Natural killer cell (primary cell): ENCODE data around the gene IER3IP1. TPM values are rescaled to one million over a fixed set of nuclear protein-coding genes. Genes with fewer than 3 reads are reported as not detected.
"Not testable (repeated sequence)": the region's sequence is repeated elsewhere in the genome, so short reads cannot be mapped to it uniquely, and the experiment has no call there.

ENCODE experiments used
- ATAC-seq, 3 donors: fragments of 150-1000 bp in 2 of 3; fragments of 200-7000 bp in 1 of 3; cut with Tn5 transposase; 1 replicate in 1 of 3; 2 replicates in 2 of 3; pipeline ENCODE4 v1.10.0; 2021; ENCODE audit warnings: mild to moderate bottlenecking in 2 of 3, moderate library complexity in 2 of 3
- DNase-seq, 2 donors: peaks; one replicate each; pipeline versions ENCODE4 v3.0.0 to v3.0.0-alpha.2; 2013 to 2021; ENCODE audit warnings: mixed read lengths in 1 of 2
- H3K27ac ChIP-seq: one replicate; pipeline ENCODE4 v1.5.1; 2013; ENCODE audit warnings: mild to moderate bottlenecking, low read length
- H3K27me3 ChIP-seq: one replicate; pipeline ENCODE4 v1.6.1; 2013; ENCODE audit warnings: low read length; ENCODE audit not compliant: control insufficient read depth, insufficient read depth
- H3K36me3 ChIP-seq: one replicate; pipeline ENCODE4 v1.6.1; 2013; ENCODE audit warnings: low read length; ENCODE audit not compliant: control insufficient read depth, insufficient read depth
- H3K4me1 ChIP-seq: one replicate; pipeline ENCODE4 v1.6.1; 2013; ENCODE audit warnings: low read length; ENCODE audit not compliant: control insufficient read depth, insufficient read depth
- H3K4me3 ChIP-seq: one replicate; pipeline ENCODE4 v1.5.1; 2013; ENCODE audit warnings: low read length
- H3K9me3 ChIP-seq: one replicate; pipeline ENCODE4 v1.6.1; 2013; ENCODE audit warnings: low read length; ENCODE audit not compliant: control insufficient read depth, insufficient read depth
- H3K27ac Mint-ChIP-seq, 2 donors: one replicate each; pipeline ENCODE4 v1.8.0; 2022; ENCODE audit warnings: mild to moderate bottlenecking in 2 of 2, mixed read lengths in 2 of 2, moderate library complexity in 1 of 2
- H3K27me3 Mint-ChIP-seq, 2 donors: one replicate each; pipeline ENCODE4 v1.8.0; 2022; ENCODE audit warnings: low read depth in 2 of 2, mixed read lengths in 2 of 2
- H3K36me3 Mint-ChIP-seq: one replicate; pipeline ENCODE4 v1.8.0; 2022; ENCODE audit warnings: mixed read lengths
- H3K4me1 Mint-ChIP-seq, 2 donors: one replicate each; pipeline ENCODE4 v1.8.0; 2022; ENCODE audit warnings: mixed read lengths in 2 of 2
- H3K4me3 Mint-ChIP-seq: one replicate; pipeline ENCODE4 v1.8.0; 2022; ENCODE audit warnings: mild to moderate bottlenecking, moderate library complexity, mixed read lengths
- H3K9me3 Mint-ChIP-seq, 2 donors: one replicate each; pipeline ENCODE4 v1.8.0; 2022; ENCODE audit warnings: mixed read lengths in 2 of 2
- WGBS: methylation state at CpG from one replicate; pipeline ENCODE4 v1.1.7; 2013; ENCODE audit warnings: missing lambda C conversion rate; ENCODE audit not compliant: insufficient coverage; 5-methylcytosine and 5-hydroxymethylcytosine counted together
- intact Hi-C: fragments of 100-400 bp; cut with micrococcal nuclease; formaldehyde crosslinking; loops from one replicate; pipeline ENCODE4 v1.14.2; 2022
- total RNA-seq, 4 donors: library from RNA; stranded (reverse); fragments of 120-200 nt in 1 of 4; gene quantifications; one replicate each; pipeline versions ENCODE4 v1.2.3 to v1.2.4, GENCODE V29; 2013 to 2022
- TF ChIP-seq, protein P1 (sequence below): fragments of 200-600 bp; IDR thresholded peaks from one replicate; pipeline ENCODE4 v1.8.0; 2022; ENCODE audit warnings: antibody characterized with exemption

IER3IP1 gene
- total RNA-seq, 3 donors from 2014 or later (not counting 1 experiment from before 2014, with no cell fraction given) = 6.1 to 8.7 (median 8.4) TPM

DNA sequence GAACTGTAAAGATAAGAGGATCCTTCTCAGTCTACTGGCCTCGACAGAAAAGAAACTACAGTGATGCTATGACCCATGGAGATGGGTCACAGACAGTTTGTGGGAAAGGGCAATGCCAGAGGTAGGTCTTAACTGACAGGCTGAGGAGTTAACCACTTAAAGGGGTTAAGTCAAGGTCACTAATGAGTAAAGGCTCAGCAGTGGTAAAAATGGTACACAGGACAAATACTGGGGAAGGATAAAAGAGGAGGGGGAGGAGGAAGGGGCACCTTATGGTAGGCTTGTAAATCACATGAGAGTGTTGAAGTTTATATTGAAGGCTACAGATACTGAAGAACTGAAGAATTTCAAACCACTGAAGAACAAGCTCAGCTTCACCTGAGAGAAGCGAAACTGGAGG, 9.9 kb downstream of the IER3IP1 start:
- H3K4me3 Mint-ChIP-seq = no peak overlapping the region
- intact Hi-C loops = no loop called here
- Histone ChIP-seq H3K27ac (no peak overlapping the region), H3K4me1 (no peaks in the 10 kb centered on the region), H3K9me3 (no peaks in the 10 kb centered on the region), H3K4me3 (no peak overlapping the region), H3K36me3 (no peaks in the 10 kb centered on the region), H3K27me3 (no peaks in the 10 kb centered on the region)
- no peaks in the 10 kb centered on the region for H3K9me3 Mint-ChIP-seq
- no peaks in the 10 kb centered on the region for H3K36me3 Mint-ChIP-seq
- no peak for ATAC-seq
- TF ChIP-seq, protein P1, sequence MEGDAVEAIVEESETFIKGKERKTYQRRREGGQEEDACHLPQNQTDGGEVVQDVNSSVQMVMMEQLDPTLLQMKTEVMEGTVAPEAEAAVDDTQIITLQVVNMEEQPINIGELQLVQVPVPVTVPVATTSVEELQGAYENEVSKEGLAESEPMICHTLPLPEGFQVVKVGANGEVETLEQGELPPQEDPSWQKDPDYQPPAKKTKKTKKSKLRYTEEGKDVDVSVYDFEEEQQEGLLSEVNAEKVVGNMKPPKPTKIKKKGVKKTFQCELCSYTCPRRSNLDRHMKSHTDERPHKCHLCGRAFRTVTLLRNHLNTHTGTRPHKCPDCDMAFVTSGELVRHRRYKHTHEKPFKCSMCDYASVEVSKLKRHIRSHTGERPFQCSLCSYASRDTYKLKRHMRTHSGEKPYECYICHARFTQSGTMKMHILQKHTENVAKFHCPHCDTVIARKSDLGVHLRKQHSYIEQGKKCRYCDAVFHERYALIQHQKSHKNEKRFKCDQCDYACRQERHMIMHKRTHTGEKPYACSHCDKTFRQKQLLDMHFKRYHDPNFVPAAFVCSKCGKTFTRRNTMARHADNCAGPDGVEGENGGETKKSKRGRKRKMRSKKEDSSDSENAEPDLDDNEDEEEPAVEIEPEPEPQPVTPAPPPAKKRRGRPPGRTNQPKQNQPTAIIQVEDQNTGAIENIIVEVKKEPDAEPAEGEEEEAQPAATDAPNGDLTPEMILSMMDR = no peak
- peaks cover 20 to 25% of the 10 kb centered on the region in 2 donors for H3K4me1 Mint-ChIP-seq
- 57% methylated on average over 1 of the region's 2 CpGs for WGBS
- no peak for DNase-seq
- H3K27me3 Mint-ChIP-seq = no peaks in the 10 kb centered on the region
- H3K27ac Mint-ChIP-seq = no peak overlapping the region

DNA sequence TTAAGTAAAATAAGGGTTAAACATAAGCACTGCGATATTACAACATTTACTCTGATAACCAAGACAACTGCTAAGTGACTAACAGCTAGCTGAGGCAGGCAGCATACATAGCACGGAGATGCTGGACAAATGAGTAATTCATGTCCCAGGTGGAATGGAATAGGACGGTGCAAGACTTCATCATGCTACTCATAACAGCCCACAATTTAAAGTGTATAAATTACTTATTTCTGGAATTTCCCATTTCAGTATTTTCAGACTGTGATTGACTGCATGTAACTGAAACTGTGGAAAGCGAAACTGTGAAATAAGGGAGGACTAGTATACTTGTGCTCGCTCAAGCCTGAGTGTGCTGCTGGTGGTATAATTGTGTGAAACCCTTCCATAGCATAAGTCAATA, 12.9 kb downstream of the IER3IP1 start:
- no peaks in the 10 kb centered on the region for H3K27me3 Mint-ChIP-seq
- Histone ChIP-seq H3K27me3 (no peaks in the 10 kb centered on the region), H3K9me3 (no peaks in the 10 kb centered on the region), H3K36me3 (no peaks in the 10 kb centered on the region), H3K4me3 (no peak overlapping the region), H3K27ac (no peak overlapping the region), H3K4me1 (no peaks in the 10 kb centered on the region)
- peaks cover 9 to 15% of the 10 kb centered on the region in 2 donors for H3K4me1 Mint-ChIP-seq
- H3K9me3 Mint-ChIP-seq = no peaks in the 10 kb centered on the region
- intact Hi-C loops = no loop called here
- H3K36me3 Mint-ChIP-seq = no peaks in the 10 kb centered on the region
- WGBS = 89% methylated on average over 3 of the region's 5 CpGs
- no peak overlapping the region for H3K4me3 Mint-ChIP-seq
- TF ChIP-seq, protein P1 = no peak
- no peak overlapping the region for H3K27ac Mint-ChIP-seq
- no peak for DNase-seq
- ATAC-seq = no peak

DNA sequence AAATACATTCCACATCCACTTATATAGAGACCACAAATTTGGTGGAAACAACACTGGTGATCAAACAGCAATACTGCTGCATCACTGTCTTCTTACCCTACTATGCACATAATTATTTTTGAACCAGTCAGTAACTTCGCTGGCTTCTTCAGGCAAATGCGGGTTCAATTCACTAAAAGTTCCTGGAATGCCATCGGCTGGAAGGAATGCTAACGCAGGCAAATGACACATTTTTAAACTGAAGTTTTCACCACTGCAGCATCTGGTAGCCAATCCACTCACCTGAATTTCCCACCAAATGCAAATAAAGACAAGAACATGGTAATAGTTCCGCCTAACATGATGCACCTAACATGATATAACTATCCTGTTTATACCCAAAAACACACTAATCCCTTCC, 15.9 kb downstream of the IER3IP1 start:
- Histone ChIP-seq H3K9me3 (no peaks in the 10 kb centered on the region), H3K4me1 (no peaks in the 10 kb centered on the region), H3K27me3 (no peaks in the 10 kb centered on the region), H3K27ac (no peak overlapping the region), H3K36me3 (peaks cover 3% of the 10 kb centered on the region), H3K4me3 (no peak overlapping the region)
- no peaks in the 10 kb centered on the region for H3K9me3 Mint-ChIP-seq
- 99% methylated on average over 5 of the region's 5 CpGs for WGBS
- TF ChIP-seq, protein P1 = no peak
- DNase-seq (no peak), ATAC-seq (no peak)
- intact Hi-C loops = no loop called here
- H3K4me3 Mint-ChIP-seq = no peak overlapping the region
- H3K27me3 Mint-ChIP-seq = no peaks in the 10 kb centered on the region
- H3K4me1 Mint-ChIP-seq = peaks cover 9 to 10% of the 10 kb centered on the region in 2 donors
- H3K27ac Mint-ChIP-seq = no peak overlapping the region
- H3K36me3 Mint-ChIP-seq = no peaks in the 10 kb centered on the region

DNA sequence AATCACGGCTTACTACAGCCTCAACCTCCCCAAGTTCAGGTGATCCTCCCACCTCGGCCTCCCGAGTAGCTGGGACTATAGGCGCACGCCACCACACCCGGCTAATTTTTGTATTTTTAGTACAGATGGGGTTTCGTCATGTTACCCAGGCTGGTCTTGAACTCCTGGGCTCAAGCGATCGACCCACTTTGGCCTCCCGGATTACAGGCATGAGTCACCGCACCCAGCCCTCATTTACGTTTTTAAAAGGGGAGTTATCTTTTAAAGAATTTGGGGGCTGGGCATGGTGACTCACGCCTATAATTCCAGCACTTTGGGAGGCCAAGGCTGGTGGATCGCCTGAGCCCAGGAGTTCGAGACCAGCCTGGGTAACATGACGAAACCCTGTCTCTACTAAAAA, 17.8 kb downstream of the IER3IP1 start:
- ATAC-seq, H3K27me3 ChIP-seq, H3K9me3 Mint-ChIP-seq, H3K4me3 ChIP-seq, H3K9me3 ChIP-seq, H3K4me3 Mint-ChIP-seq, H3K27ac Mint-ChIP-seq, DNase-seq, intact Hi-C loops, H3K27ac ChIP-seq, H3K4me1 Mint-ChIP-seq, H3K27me3 Mint-ChIP-seq, H3K4me1 ChIP-seq, H3K36me3 Mint-ChIP-seq: not testable (repeated sequence)
- H3K36me3 ChIP-seq = peaks cover 16% of the 10 kb centered on the region
- 96% methylated on average over 16 of the region's 16 CpGs for WGBS
